Activated CD8-positive, alpha-beta memory T cell treated with anti-CD3 and anti-CD28 coated beads, Interleukin-2, amount 50 U/mL, for 24 hours (primary cell): ENCODE data around the gene KRT28.

ENCODE experiments used
- DNase-seq: peaks from one replicate; pipeline ENCODE4 v3.0.0-alpha.2; 2020; ENCODE audit errors: extremely low read depth

KRT28 gene

DNA sequence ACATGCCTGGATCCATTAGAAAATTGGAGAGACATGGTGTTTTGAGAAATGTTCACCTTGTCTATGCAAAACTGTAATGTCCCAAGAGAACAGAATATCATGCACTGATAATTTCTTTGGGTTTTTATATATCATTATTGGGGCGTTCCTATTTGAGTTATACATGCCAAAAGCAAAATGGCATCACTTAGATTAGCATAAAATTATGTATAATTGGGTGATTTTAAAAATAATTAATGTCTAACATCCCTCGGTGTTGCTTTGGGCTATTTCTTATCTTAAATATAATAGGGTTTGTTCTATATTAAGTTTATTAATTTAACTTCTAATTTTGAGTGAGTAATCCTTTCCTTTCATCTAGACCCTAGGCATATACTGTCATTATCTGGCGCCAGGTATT is at the start of gene KRT28:
Gene KRT28, minus strand, starts transcription at position 101 of the 400 bp plus-strand sequence. Its CDS starts 66 bp downstream, at position 35.
- DNase-seq = no peak

DNA sequence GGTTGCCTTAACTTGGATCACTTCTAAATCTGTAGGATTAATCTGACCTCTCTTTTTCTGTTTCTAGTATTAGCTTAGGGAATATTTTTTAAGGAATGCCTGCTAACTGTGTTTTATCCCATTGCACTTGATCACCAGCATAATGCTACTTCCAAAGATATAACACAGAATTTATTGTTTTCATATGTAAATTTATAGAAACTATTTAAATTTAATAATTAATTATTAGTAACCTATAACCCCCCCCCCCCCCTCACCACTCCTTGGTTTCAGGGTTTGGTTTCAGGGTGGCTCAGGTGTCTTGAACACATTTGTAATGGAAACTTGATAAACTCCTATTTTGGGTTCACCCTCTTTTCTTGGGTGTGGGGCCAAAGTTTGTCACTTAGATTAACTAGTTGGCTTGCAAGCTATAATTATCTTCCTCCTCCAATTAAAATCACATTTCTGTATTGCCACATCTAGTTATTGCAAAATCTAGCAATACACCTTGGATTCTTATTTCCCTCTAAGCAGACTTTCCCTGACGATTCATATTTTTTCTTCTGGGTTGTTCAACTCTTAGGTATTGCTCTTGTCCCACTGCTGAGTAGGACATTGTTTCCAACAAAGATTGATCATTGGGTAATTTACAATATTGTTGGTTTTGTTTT is 49.0 kb upstream of the KRT28 start:
- DNase-seq = no peak

GRCh38 chr17:40846515-40847144 is 46.9 kb upstream of the KRT28 start:
- no peak for DNase-seq

GRCh38 chr17:40844671-40845107 is 44.9 kb upstream of the KRT28 start:
- no peak for DNase-seq

- no peak for DNase-seq
These were observed 43.5 kb upstream of the KRT28 start for GRCh38 chr17:40843242-40843641.

DNA sequence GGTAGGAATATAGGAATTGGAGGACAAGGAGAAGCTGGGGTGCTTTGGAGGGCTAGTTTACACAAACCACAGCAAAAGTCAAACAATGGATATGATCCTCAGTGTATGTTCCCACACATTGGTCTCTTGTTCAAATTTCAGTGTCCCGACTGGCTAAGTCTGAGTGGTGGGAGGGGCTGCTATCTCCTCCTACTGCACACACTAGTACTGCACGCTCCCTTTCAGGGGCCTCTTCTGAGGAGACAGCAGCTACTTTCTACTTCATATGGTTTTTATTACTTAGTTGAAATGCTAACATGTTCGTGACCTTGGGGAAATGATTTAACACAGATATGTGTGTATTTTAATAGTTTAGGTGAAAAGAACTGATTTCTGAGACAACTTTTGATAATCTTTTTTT is 41.5 kb upstream of the KRT28 start:
- no peak for DNase-seq

GRCh38 chr17:40839194-40839593 is 39.4 kb upstream of the KRT28 start:
- no peak for DNase-seq

DNA sequence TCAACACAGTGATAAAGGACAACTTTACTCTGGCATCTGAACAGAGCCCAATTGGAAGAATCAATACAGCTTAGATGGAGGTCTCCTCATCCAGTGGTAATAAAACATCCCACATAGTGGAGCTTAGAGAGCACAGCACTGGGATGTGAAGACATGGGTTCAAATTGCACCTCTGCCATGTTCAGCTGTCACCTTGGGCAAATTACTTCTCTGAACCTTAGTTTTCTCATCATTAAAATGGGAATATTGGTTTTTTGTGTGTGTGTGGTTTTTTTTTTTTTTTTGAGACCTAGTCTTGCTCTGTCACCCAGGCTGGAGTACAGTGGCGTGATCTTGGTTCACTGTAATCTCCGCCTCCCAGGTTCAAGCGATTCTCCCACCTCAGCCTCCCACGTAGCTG is 36.3 kb upstream of the KRT28 start:
- no peak for DNase-seq

- DNase-seq = no peak
These were observed 34.1 kb upstream of the KRT28 start for GRCh38 chr17:40833882-40834281.

DNA sequence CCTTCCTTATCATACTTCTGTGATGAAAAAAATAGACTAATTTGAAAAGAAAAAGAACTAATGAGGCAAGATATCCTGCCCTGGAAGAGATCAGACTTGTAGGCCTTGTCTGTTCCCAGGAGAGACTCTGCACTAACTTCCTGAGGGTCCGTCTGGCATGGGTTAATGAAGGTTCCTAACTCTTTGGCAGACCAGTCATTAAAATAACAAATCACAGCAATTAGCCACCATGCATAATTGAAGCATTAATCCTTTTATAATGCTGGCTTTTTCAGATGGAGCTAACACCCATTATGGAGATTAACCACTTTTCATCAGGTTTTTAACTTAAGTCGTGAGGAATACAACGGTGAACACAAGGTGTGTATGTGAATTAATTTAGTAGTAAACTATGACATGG is 33.1 kb upstream of the KRT28 start:
- DNase-seq = no peak

DNA sequence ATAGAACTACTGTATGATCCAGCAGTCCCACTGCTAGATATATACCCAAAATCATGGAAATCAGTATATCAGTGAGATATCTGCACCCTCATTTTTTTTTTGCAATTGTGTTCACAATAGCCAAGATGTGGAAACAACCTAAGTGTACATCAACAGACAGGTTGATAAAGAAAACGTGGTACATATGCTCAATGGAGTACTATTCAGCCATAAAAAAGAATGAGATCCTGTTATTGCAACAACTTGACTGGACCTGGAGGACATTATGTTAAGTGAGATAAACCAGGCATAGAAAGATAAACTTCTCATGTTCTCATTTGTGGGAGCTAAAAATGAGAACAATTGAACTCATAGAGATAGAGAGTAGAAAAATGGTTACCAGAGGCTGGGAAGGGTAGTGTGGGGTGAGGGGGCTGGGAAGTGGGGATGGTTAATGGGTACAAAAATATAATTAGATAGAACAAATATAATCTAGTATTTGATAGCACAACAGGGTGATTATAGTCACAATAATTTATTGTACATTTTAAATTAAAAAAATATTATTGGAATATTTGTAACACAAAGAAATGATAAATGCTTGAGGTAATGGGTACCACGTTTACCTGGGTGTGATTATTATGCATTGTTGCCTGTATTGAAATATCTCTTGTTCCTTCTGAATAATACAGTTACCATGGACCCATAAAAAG is 30.5 kb upstream of the KRT28 start:
- DNase-seq = no peak

GRCh38 chr17:40828454-40829044 is 28.8 kb upstream of the KRT28 start:
- DNase-seq = no peak

- no peak for DNase-seq
These were observed 28.1 kb upstream of the KRT28 start for GRCh38 chr17:40827746-40828453.

GRCh38 chr17:40825599-40825998 is 25.8 kb upstream of the KRT28 start:
- DNase-seq = no peak

GRCh38 chr17:40824015-40824832 is 24.5 kb upstream of the KRT28 start:
- no peak for DNase-seq

DNA sequence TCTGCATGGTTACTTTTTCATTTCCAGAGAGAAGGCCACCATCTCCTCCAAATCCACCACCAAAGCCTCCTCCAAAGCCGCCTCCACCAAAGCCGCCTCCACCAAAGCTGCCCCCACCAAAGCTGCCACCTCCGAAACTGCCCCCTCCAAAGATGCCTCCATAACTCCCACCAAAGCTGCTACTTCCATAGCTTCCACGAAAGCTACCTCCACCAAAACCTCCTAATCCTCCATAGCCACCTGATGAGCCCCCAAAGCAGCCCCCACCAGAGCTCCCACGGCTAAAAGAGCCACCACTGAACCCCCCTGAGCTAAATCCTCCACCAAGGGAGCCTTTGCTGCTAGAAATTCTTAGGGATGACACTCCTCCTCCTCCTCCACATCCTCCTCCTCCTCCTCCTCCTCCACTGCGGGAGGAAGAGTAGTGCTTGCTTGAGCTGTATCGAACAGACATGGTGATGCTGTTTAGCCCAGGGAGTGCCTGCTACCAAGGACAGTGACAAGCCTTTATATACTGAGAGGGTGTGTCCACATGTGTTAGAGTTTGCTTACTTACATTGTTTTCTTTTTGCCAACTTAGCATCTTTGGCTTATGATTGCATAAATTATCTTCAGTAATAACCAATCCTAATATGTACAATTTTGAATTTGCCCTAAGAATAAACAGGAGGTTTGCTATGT is 22.5 kb upstream of the KRT28 start, which contains the start of gene KRT10:
Gene KRT10, minus strand, starts transcription at position 483 of the 681 bp plus-strand sequence. Its CDS starts 29 bp downstream, at position 454.
- no peak for DNase-seq

DNA sequence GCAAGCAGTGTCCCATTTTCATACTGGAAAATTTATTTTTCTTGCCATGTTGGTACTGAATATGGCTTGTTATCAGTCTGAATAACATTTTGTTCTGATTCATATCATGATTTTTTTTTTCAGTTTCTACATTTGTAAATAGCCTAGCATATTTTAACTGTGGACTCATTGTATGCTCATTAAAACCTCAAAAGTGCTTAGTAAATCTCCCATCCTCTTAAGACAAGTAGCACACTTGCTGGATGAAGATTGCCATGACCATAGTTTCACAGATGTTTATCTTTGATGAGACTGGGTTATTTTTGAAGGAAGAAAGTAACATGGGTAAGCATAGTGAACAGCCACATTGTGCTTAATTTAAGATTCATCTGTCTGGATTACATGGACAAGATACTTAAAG is 21.8 kb upstream of the KRT28 start:
- no peak for DNase-seq

GRCh38 chr17:40820228-40820838 is 20.6 kb upstream of the KRT28 start:
- no peak for DNase-seq

DNA sequence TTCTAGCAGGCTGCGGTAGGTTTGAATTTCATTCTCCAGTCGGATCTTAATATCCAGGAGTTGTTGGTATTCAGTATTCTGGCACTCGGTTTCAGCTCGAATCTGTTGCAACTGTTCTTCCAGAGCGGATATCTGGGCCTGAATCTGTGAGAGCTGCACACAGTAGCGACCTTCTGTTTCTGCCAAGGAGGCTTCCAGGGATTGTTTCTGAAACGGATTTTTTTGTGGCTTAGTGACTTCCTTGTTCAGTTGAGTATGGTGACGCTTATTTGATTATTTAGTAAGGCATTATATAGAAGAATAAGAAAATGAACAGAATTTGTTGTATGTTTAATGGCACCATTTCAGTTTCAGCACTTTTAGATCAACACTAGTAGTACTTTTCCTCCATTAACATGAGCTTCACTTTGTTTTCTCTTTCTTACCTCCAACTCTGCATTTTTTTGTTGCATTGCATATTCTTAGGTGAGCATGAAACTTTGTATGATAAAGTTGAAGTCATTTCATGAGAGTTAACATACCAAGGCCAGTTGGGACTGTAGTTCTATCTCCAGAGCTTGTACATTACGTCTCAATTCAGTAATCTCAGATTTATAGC is 19.9 kb upstream of the KRT28 start:
- no peak for DNase-seq
